GM21528 (cell line): ENCODE results near the gene GLYATL1.
"Not testable (repeated sequence)": the region's sequence is repeated elsewhere in the genome, so short reads cannot be mapped to it uniquely, and the experiment has no call there.

Source experiments
- ATAC-seq: cut with Tn5 transposase; IDR thresholded peaks from one replicate; pipeline ENCODE4 v1.9.1; 2021; ENCODE audit warnings: mild to moderate bottlenecking, moderate library complexity; ENCODE audit not compliant: unreplicated experiment, low FRiP score

Gene GLYATL1

DNA sequence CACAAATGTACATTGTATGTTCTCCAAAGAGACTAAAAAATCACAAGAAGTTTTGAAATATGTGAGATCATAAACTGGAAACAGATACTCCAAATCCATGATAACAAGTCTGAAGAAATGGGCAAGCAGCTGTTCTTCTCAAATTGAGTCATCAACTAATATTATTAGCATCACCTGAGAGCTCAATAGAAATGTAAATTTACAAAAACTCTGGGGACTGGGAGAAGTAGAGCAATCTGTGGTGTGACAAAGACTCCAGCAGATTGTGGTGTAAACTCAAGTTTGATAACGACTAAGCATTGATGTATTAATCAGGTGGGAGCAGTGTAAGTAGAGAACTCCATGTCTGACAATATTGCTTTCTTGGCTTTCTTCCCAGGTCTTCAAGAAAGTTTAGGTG is 53.2 kb downstream of the GLYATL1 start:
- no peak for ATAC-seq

GRCh38 chr11:58994171-58994570 is 54.9 kb downstream of the GLYATL1 start:
- no peak for ATAC-seq

GRCh38 chr11:58998480-58999290 is 59.4 kb downstream of the GLYATL1 start:
- ATAC-seq: no peak

GRCh38 chr11:58999291-58999680 is 60.0 kb downstream of the GLYATL1 start:
- peak; percentile 80 for ATAC-seq

DNA sequence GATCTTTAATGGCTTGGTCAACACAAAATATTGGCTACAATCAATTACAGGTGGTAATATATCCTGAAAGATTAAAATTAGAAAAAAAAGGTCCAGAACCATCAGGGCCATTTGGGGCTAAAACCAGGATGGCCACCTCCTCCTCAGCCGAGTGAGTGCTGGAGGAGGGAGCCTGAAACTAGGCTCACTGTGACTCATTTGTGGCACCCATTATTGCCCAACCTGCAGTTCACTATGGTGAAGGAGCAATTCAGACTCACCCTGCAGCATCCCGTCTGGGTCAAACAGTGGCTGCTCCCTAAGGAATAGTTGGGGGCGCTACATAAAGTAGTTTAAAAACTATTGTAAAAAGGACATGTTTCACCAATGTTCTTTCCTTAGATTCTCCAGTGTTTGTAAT is 60.7 kb downstream of the GLYATL1 start:
- ATAC-seq: no peak

GRCh38 chr11:59002006-59002405 is 62.7 kb downstream of the GLYATL1 start:
- not testable (repeated sequence) for ATAC-seq
